Endothelial cell of umbilical vein (primary cell): ENCODE measurements around the gene AGAP3.

Experiments used
- TF ChIP-seq, protein P1 (sequence below), 2 donors: IDR thresholded peaks; 1 replicate in 1 of 2; 2 replicates in 1 of 2; pipeline ENCODE4 v1.5.1; 2011; ENCODE audit warnings: low read length in 2 of 2, mild to moderate bottlenecking in 2 of 2, moderate library complexity in 2 of 2, control low read depth in 1 of 2, inconsistent platforms in 1 of 2, low read depth in 1 of 2; ENCODE audit not compliant: insufficient read depth in 1 of 2; ENCODE audit errors: extremely low read depth in 1 of 2
- TF ChIP-seq, protein P2 (sequence below): IDR thresholded peaks from 2 replicates; pipeline ENCODE4 v1.6.1; 2011; ENCODE audit not compliant: insufficient read depth, insufficient read length

- TF ChIP-seq, protein P1, sequence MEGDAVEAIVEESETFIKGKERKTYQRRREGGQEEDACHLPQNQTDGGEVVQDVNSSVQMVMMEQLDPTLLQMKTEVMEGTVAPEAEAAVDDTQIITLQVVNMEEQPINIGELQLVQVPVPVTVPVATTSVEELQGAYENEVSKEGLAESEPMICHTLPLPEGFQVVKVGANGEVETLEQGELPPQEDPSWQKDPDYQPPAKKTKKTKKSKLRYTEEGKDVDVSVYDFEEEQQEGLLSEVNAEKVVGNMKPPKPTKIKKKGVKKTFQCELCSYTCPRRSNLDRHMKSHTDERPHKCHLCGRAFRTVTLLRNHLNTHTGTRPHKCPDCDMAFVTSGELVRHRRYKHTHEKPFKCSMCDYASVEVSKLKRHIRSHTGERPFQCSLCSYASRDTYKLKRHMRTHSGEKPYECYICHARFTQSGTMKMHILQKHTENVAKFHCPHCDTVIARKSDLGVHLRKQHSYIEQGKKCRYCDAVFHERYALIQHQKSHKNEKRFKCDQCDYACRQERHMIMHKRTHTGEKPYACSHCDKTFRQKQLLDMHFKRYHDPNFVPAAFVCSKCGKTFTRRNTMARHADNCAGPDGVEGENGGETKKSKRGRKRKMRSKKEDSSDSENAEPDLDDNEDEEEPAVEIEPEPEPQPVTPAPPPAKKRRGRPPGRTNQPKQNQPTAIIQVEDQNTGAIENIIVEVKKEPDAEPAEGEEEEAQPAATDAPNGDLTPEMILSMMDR (IDR thresholded peaks at IDR 0.05; ENCODE audit: extremely low read depth in 1 of 2, insufficient read depth in 1 of 2, low read depth in 1 of 2, low read length in 2 of 2): no peak
- TF ChIP-seq, protein P2, sequence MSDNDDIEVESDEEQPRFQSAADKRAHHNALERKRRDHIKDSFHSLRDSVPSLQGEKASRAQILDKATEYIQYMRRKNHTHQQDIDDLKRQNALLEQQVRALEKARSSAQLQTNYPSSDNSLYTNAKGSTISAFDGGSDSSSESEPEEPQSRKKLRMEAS: no peak
Measured at GRCh38 chr7:151175047-151175792, 88.9 kb downstream of the AGAP3 start.
